GM19193 (cell line): Measurements from ENCODE around the gene PIH1D1.

Experiments used
- POLR2A ChIP-seq: IDR thresholded peaks from 4 replicates; pipeline ENCODE4 v1.6.1; 2011; ENCODE audit not compliant: insufficient read depth, insufficient read length; ENCODE audit errors: extremely low read depth

PIH1D1 gene

GRCh38 chr19:49488046-49488862, 36.6 kb upstream of the PIH1D1 start:
- no peak for TF ChIP-seq POLR2A

GRCh38 chr19:49487277-49488045, 35.8 kb upstream of the PIH1D1 start, which contains the start of gene RPL13A:
RPL13A (plus strand) TSS chr19:49487608; CDS start chr19:49487630, 22 bp downstream.
- peak; percentile 99 for TF ChIP-seq POLR2A

GRCh38 chr19:49486710-49487276, 35.2 kb upstream of the PIH1D1 start:
- TF ChIP-seq POLR2A, result no peak

- no peak for TF ChIP-seq POLR2A
Measured at GRCh38 chr19:49486232-49486631, 34.6 kb upstream of the PIH1D1 start.

GRCh38 chr19:49481020-49481683, 29.5 kb upstream of the PIH1D1 start:
- TF ChIP-seq POLR2A, result no peak

- TF ChIP-seq POLR2A, result no peak
Measured at GRCh38 chr19:49479975-49480628, 28.5 kb upstream of the PIH1D1 start.

GRCh38 chr19:49475995-49476880, 24.6 kb upstream of the PIH1D1 start:
- no peak for TF ChIP-seq POLR2A

GRCh38 chr19:49475191-49475917, 23.7 kb upstream of the PIH1D1 start:
- no peak for TF ChIP-seq POLR2A

GRCh38 chr19:49474542-49474924, 22.9 kb upstream of the PIH1D1 start:
- TF ChIP-seq POLR2A, result no peak

GRCh38 chr19:49473868-49474541, 22.4 kb upstream of the PIH1D1 start, which contains the start of gene FLT3LG:
FLT3LG (plus strand) TSS chr19:49474215; CDS start chr19:49474640, 425 bp downstream.
- TF ChIP-seq POLR2A, result peak; percentile 56

GRCh38 chr19:49472936-49473335, 21.3 kb upstream of the PIH1D1 start:
- no peak for TF ChIP-seq POLR2A

GRCh38 chr19:49470615-49470978, 19.0 kb upstream of the PIH1D1 start:
- no peak for TF ChIP-seq POLR2A
